Measurements from ENCODE around the gene TRPM5. TPM values are rescaled to one million over a fixed set of nuclear protein-coding genes. Genes with fewer than 3 reads are reported as not detected.

The TRPM5 gene
- total RNA-seq, 1 experiment from 2014 or later, result not detected

DNA sequence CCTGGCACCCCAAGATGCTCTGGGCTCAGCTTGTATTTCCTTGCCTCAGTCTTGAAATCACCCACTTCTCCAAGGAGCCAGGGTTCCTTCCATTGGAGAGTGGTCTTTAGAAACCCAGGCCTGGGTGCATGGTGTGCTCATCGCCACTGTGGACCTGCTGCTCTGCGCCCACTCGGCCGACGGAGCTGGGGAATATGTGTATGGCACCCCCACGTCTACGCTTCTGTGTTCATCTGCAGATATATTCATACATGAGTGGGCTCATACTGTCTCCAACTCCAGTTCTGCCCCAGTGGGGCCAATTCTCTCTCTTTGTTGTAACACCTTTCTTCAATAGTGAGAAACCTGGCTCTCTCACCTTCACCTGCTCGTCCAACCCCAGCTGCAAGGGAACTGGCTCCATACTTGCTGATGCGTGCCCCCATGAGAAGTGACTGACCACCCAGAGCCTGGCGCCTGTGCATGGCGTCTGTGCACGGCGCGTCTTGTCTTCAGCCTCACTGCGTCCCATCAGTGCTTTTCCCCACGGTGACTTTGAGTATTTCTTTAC lies 40.3 kb upstream of the TRPM5 start:
- Mint-ChIP-seq H3K27me3 (ENCODE audit: unreplicated experiment) (peaks cover 53% of the 10 kb centered on the region), H3K36me3 (ENCODE audit: insufficient read depth, unreplicated experiment) (no peaks in the 10 kb centered on the region), H3K4me1 (ENCODE audit: low read depth, unreplicated experiment) (no peaks in the 10 kb centered on the region), H3K4me3 (ENCODE audit: low read depth, unreplicated experiment) (no peak overlapping the region), H3K9me3 (ENCODE audit: low read depth, unreplicated experiment) (peaks cover 23% of the 10 kb centered on the region), H3K27ac (ENCODE audit: unreplicated experiment) (no peak overlapping the region)
- CTCF ChIA-PET, result no interaction called here
- BruUV-seq (replicated peaks), result no TSS peak
- TF ChIP-seq, protein P1, sequence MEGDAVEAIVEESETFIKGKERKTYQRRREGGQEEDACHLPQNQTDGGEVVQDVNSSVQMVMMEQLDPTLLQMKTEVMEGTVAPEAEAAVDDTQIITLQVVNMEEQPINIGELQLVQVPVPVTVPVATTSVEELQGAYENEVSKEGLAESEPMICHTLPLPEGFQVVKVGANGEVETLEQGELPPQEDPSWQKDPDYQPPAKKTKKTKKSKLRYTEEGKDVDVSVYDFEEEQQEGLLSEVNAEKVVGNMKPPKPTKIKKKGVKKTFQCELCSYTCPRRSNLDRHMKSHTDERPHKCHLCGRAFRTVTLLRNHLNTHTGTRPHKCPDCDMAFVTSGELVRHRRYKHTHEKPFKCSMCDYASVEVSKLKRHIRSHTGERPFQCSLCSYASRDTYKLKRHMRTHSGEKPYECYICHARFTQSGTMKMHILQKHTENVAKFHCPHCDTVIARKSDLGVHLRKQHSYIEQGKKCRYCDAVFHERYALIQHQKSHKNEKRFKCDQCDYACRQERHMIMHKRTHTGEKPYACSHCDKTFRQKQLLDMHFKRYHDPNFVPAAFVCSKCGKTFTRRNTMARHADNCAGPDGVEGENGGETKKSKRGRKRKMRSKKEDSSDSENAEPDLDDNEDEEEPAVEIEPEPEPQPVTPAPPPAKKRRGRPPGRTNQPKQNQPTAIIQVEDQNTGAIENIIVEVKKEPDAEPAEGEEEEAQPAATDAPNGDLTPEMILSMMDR (IDR thresholded peaks at IDR 0.05; ENCODE audit: unreplicated experiment), result no peak
- DNase-seq, result no peak
- intact Hi-C loops (cut with micrococcal nuclease; ENCODE audit: unreplicated experiment), result no loop called here

DNA sequence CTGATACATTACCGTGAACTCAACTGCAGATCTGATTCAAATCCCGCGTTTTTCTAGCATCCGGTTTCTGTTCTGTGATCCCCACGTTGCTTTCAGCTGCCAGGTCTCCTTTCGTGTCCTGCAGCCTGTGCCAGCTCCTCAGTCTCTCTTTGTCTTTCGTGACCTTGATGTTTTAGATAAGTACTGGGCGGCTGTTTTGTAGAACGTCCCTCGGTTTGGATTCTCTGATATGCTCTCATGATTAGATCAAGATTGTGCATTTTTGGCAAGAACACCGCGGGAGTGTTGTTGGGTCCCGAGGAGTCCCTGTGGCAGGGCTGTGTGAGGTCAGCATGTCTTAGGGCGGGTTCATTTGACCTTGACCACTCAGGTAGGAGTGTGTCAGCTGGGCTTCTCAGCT lies 39.1 kb upstream of the TRPM5 start:
- Mint-ChIP-seq H3K27ac (ENCODE audit: unreplicated experiment) (no peak overlapping the region), H3K9me3 (ENCODE audit: low read depth, unreplicated experiment) (peaks cover 19% of the 10 kb centered on the region), H3K36me3 (ENCODE audit: insufficient read depth, unreplicated experiment) (no peaks in the 10 kb centered on the region), H3K4me1 (ENCODE audit: low read depth, unreplicated experiment) (no peaks in the 10 kb centered on the region), H3K4me3 (ENCODE audit: low read depth, unreplicated experiment) (no peak overlapping the region), H3K27me3 (ENCODE audit: unreplicated experiment) (peaks cover 42% of the 10 kb centered on the region)
- TF ChIP-seq, protein P1 (IDR thresholded peaks at IDR 0.05; ENCODE audit: unreplicated experiment), result no peak
- no peak for DNase-seq
- intact Hi-C loops (cut with micrococcal nuclease; ENCODE audit: unreplicated experiment), result no loop called here
- BruUV-seq (replicated peaks), result no TSS peak
- CTCF ChIA-PET, result no interaction called here

DNA sequence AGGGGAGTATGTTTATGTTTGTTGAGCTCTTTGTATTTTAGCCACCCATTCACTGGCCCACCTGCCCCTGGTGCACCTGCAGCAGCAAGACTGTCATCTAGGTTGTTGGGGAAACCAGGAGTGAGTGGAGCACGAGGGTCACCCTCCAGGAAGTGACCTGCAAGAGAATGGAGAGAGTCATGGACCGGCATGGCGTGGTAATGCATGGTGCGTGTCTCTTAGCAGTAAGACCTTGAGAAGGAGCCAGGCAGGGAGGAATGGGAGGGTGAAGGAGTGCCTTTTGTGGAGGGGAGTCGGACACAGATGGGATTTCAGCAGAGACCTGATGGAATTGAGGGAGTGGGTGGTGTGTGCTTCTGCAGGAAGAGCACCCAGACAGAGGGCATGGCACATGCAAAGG lies 38.4 kb upstream of the TRPM5 start:
- TF ChIP-seq, protein P1 (IDR thresholded peaks at IDR 0.05; ENCODE audit: unreplicated experiment), result no peak
- intact Hi-C loops (cut with micrococcal nuclease; ENCODE audit: unreplicated experiment), result no loop called here
- Mint-ChIP-seq H3K27ac (ENCODE audit: unreplicated experiment) (no peak overlapping the region), H3K9me3 (ENCODE audit: low read depth, unreplicated experiment) (peaks cover 18% of the 10 kb centered on the region), H3K27me3 (ENCODE audit: unreplicated experiment) (peaks cover 40% of the 10 kb centered on the region), H3K4me3 (ENCODE audit: low read depth, unreplicated experiment) (no peak overlapping the region), H3K36me3 (ENCODE audit: insufficient read depth, unreplicated experiment) (no peaks in the 10 kb centered on the region), H3K4me1 (ENCODE audit: low read depth, unreplicated experiment) (no peaks in the 10 kb centered on the region)
- BruUV-seq (replicated peaks), result no TSS peak
- CTCF ChIA-PET, result no interaction called here
- no peak for DNase-seq

DNA sequence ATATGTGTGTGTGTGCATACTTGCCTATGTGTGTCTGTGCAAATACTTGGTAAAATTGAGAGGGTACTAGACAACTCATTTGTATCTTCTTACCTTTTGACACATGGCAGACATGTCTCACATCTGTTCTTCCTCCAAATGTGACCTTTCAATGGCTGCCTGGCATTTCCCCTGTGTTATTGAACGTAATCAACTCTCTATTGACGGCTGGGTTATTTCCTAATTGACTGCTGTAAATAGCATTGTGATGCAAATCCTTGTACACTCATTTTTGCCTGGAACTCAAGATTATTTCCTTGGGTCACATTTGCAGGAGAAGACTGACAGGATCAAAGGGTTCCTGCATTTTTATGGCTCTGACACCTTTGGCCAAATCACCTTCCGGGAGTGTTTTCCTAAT lies 37.9 kb upstream of the TRPM5 start:
- intact Hi-C loops (cut with micrococcal nuclease; ENCODE audit: unreplicated experiment), result no loop called here
- no peaks in the 10 kb centered on the region for H3K36me3 Mint-ChIP-seq (ENCODE audit: insufficient read depth, unreplicated experiment)
- no TSS peak for BruUV-seq (replicated peaks)
- peaks cover 17% of the 10 kb centered on the region for H3K9me3 Mint-ChIP-seq (ENCODE audit: low read depth, unreplicated experiment)
- no peak overlapping the region for H3K4me3 Mint-ChIP-seq (ENCODE audit: low read depth, unreplicated experiment)
- TF ChIP-seq, protein P1 (IDR thresholded peaks at IDR 0.05; ENCODE audit: unreplicated experiment), result no peak
- H3K27me3 Mint-ChIP-seq (ENCODE audit: unreplicated experiment), result peaks cover 40% of the 10 kb centered on the region
- CTCF ChIA-PET, result no interaction called here
- DNase-seq, result no peak
- no peak overlapping the region for H3K27ac Mint-ChIP-seq (ENCODE audit: unreplicated experiment)
- H3K4me1 Mint-ChIP-seq (ENCODE audit: low read depth, unreplicated experiment), result no peaks in the 10 kb centered on the region

All from Calu3 (cell line).